NCI-H187 (cell line): Measurements from ENCODE around the gene REC114.
"Not testable (repeated sequence)": the region's sequence is repeated elsewhere in the genome, so short reads cannot be mapped to it uniquely, and the experiment has no call there.

ENCODE experiments used
- DNase-seq, 2 experiments: peaks; one replicate each; lab custom pipeline; 2025; lab: John Stamatoyannopoulos, UW

Gene REC114, protein sequence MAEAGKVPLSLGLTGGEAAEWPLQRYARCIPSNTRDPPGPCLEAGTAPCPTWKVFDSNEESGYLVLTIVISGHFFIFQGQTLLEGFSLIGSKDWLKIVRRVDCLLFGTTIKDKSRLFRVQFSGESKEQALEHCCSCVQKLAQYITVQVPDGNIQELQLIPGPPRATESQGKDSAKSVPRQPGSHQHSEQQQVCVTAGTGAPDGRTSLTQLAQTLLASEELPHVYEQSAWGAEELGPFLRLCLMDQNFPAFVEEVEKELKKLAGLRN

DNA sequence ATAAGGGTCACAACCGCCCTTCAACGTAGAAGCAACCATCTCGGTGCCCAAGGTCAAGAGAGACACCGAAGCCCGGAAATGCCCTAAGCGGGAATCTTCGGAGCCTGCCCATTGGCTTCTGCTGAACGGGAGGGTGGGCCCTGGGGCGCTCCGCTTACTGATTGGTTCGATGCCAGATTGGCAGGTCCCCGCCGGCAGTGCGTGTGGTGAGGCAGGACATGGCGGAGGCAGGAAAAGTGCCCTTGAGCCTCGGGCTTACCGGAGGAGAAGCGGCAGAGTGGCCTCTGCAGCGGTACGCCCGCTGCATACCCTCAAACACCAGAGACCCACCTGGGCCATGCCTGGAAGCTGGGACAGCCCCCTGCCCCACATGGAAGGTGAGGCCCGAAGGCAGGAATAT, at the start of gene REC114:
REC114 (plus strand) TSS at position 197 of the 400 bp plus-strand sequence; CDS start at position 219, 22 bp downstream.
- no peak for DNase-seq

- no peak for DNase-seq
These were observed 49.6 kb upstream of the REC114 start for GRCh38 chr15:73393336-73393735.

DNA sequence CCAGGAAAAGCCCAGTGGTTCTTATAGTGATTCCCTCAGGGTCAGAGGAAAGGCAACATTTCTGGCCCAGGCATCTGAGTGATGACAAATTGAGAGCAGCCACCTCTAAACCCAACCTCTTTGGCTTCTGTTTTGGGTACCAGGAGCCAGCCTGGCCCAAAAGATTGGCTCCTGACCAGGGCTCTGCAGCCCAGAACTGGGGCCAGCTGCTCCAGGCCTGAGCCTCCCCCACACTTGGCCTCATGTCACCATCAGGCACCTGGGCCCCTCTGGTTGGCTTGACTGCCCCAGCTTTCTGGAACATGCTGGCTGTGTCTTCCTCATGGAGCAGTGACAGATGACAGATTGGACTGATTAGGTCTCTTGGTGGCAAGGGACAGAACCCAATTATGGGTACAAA, 48.2 kb upstream of the REC114 start:
- DNase-seq, result no peak

- no peak for DNase-seq
These were observed 47.3 kb upstream of the REC114 start for GRCh38 chr15:73395671-73396070.

- no peak for DNase-seq
These were observed 45.5 kb upstream of the REC114 start for GRCh38 chr15:73397461-73397860.

GRCh38 chr15:73398861-73399260, 44.1 kb upstream of the REC114 start:
- no peak for DNase-seq

- not testable (repeated sequence) for DNase-seq
These were observed 42.7 kb upstream of the REC114 start for GRCh38 chr15:73400222-73400621.

GRCh38 chr15:73403171-73403570, 39.8 kb upstream of the REC114 start:
- DNase-seq, result no peak

DNA sequence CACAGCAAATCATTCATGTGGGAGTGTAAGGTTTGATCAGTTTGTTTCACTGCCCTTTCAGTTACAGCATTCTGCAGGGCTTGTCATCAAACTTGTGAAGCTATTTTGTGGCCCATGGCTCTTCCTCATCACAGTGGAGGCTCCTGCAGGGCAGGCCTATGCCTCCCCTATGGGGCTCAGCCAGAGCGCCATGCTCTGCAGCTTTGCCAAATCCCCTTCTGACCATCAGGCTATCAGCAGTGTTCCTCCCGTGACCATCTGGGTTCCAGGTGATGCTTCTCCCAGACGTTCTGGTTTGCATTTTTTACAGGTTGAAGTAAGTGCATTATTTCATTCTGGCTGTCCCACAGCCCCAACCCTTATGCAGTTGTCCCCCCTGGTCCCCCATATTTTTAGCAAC, 28.1 kb upstream of the REC114 start:
- no peak for DNase-seq

DNA sequence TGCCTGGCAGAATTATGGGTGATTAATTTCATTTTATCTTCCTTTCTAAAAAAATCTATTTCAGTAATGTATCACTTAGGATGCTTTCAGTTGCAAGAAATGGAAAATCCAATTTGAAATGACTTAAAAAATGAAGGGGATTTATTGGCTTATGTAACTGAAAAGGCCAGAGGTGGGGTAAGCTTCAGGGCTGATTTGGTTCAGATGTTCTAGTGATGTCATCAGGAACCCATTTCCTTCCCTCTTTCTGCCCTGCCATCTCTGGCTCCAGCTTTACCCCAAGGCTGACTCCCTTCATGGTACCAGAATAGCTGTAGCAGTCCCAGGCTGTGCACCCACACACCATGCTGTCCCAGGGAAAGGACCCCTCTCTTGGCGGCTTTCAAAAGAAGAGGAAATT, 18.5 kb upstream of the REC114 start:
- DNase-seq, result no peak

DNA sequence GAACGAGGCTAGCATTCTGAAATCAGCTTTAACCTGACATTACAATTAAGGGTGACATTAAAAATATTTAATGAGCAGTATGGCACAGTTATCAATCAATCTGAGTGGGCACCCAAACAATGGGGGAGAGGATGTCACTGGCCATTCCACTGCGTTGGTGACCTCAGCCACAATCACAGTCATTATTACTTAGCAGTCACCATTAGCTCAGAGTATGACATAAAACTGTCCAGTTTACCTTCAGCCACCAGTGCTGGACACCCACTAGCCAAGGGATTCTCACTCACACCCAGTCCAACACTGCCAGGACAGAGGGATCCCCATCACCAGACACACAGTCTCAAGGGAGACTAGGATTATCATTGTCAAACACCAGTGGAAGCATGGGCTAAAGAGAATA, 17.5 kb upstream of the REC114 start:
- no peak for DNase-seq

DNA sequence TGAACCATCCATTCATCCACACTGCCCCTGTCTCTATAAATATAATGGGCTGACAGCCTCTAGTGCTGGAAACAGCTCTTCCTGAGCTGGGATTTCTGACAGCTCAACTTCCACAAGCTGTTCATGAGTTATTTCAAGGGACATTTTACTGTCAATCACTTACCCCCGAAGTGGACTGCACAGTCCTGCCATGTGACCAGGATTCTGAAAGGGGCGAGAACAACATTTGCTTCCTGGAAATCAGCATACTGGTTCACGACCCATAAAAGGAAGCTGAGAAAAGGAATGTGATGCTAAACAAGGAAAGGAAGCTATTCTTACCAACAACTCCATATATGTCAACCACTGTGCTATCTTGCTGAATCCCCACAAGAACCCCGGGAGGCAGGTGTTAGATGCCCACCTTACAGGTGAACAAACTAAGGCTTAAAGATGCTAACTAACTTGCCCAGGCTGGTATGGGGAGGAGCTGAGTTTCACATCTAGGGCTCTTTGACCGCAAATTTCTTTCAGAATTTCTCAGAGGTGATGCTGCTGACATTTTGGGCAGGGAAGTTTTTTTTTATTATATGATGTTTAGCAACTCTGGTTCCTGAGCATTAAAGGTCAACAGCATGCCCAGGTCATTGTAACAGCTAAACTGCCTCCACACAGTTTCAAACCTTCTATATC, 16.5 kb upstream of the REC114 start:
- DNase-seq, result no peak

DNA sequence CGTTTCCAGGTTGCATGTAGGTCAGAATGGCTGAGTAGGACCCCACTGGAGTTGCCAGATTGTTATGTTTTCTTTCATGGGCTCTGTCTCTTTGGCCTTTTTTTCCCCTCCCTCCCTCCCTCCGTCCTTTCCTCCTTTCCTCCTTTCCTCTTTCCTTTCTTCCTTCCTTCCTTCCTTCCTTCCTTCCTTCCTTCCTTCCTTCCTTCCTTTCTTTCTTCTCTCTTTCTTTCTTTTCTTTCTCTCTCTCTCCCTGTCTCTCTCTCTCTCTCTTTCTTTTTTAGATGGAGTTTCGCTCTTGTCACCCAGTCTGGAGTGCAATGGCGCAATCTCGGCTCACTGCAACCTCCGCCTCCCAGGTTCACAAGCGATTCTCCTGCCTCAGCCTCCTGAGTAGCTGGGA, 11.6 kb upstream of the REC114 start:
- DNase-seq, result not testable (repeated sequence)

DNA sequence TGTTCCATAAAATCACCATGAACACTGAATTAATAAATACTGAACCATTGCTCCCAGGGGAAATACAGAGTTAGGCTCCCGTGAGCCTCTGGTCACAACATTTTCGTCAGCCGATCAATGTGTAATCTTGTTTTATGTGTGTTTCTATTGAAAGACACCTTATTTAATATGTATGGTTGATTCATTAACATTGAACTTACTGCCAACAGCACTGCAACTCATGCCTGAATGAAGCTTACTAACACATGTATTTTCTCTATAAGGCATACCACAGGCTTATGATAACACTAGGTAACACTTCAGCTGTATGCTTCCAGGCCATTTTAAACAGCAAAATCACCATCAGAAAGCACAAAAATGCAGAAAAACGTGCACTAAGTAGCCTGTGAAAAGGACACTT, 9.1 kb upstream of the REC114 start:
- no peak for DNase-seq

DNA sequence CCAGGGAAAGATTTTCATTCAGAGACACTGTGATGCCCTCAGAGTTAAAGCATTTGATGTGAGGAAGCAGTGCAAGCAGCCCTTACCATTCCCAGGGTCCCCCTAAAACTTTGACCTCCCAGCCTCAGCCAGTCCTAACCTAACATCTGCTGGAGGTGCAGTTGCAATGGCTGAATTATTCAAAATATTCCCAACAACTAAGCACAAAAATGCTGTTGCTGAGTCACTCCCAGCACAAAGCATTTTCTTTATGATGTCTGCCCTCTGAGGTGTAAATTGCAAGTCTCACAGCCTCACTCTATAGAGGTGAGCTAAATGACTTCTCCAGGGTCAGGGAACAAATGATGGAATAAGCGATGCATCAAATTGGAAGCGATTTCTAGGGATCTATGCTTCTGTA, 6.4 kb upstream of the REC114 start:
- DNase-seq, result no peak

- no peak for DNase-seq
These were observed 5.3 kb upstream of the REC114 start for GRCh38 chr15:73437543-73438109.

DNA sequence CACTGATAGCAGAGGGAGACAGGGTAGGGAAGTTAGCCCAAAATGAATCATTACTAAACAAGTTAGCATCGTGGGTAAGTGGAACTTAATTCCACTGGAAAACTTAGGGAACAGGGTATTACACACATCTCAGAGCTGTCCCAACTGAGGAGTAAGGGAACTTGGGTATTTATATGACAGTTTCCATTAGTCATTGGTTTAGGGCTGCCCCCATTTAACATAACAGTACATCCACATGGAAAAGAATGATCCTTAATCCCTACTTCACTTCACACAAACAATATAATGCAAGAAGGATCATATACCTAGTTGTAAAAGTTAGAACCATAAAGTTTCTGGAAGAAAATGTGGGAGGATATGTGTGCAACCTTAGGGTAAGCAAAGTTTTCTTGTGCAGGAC, 4.3 kb upstream of the REC114 start:
- no peak for DNase-seq

GRCh38 chr15:73440571-73440970, 2.4 kb upstream of the REC114 start:
- DNase-seq, result no peak

DNA sequence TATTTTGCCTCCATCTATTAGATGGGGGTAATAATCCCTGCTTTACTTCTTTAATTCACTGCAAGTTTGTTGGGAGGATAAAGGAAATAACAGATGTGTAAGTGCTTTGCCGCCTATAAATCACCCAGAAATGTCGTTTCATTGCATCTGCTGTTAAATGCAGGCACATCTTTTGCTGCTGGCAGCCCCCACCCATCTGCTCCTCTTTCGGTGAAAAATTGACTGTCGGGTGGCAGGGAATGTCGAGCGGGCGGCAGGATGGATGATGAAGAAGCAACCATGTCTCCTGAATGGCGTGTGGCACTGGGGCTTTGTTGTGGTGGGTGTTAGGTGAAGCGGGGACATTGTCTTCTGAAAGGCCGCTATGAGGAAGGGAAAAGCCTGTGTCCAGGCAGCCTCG, 543 bp upstream of the REC114 start:
- no peak for DNase-seq

- not testable (repeated sequence) for DNase-seq
These were observed 4.5 kb downstream of the REC114 start for GRCh38 chr15:73447471-73447870.

- not testable (repeated sequence) for DNase-seq
These were observed 5.3 kb downstream of the REC114 start for GRCh38 chr15:73448158-73448758.

DNA sequence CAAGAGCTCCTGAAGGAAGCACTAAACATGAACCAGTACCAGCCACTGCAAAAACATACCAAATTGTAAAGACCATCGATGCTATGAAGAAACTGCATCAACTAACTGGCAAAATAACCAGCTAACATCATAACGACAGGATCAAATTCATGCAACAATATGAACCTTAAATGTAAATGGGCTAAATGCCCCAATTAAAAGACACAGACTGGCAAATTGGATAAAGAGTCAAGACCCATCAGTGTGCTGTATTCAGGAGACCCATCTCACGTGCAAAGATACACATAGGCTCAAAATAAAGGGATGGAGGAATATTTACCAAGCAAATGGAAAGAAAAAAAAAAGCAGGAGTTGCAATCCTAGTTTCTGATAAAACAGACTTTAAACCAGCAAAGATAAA, 7.0 kb downstream of the REC114 start:
- not testable (repeated sequence) for DNase-seq

DNA sequence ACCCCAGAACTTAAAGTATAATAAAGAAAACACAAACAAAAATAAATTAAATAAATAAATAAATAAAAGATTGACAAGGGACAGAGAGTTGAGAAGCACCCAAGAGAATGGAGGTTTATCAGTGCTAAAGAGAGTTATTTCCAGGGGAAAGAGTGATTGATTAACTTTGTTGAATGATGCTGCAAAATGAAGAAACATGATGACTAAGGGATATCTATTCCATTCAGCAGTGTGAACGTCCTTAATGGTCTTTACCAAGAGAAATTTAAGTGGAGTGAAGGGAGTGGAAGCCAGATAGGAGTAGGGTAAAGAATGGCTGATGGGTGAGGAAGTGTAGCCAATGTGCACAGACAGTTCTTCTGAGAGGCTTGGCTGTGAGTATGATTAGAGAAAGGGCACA, 11.1 kb downstream of the REC114 start:
- DNase-seq, result no peak
